GM18873 (cell line): ENCODE measurements around the gene TUSC2.
A peak's percentile ranks its signal among the peaks of the same experiment; 100 is the strongest.

Experiments
- ATAC-seq: cut with Tn5 transposase; IDR thresholded peaks from one replicate; pipeline ENCODE4 v1.9.1; 2021; ENCODE audit warnings: mild to moderate bottlenecking, moderate library complexity, moderate number of reproducible peaks; ENCODE audit not compliant: unreplicated experiment, low FRiP score

The TUSC2 gene

DNA sequence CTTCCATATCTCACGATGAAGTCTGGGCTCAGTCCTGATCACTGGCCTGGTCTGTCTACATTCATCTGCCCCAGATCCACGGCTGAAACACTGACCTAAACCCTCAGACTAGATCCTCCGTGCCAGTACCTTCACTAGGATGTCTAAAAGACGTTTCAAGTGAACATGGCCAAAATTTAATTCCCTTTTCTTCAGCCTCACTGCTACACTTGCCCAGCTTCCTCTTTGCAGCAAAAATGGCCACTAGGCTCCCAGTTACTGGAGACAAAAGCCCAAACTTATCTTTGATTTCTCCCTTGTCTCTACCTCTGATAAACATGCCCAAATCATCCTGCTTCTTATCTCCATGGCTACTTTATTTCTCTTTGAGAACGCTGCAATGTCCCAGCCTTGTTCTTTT lies 10.9 kb upstream of the TUSC2 start:
- ATAC-seq: no peak

DNA sequence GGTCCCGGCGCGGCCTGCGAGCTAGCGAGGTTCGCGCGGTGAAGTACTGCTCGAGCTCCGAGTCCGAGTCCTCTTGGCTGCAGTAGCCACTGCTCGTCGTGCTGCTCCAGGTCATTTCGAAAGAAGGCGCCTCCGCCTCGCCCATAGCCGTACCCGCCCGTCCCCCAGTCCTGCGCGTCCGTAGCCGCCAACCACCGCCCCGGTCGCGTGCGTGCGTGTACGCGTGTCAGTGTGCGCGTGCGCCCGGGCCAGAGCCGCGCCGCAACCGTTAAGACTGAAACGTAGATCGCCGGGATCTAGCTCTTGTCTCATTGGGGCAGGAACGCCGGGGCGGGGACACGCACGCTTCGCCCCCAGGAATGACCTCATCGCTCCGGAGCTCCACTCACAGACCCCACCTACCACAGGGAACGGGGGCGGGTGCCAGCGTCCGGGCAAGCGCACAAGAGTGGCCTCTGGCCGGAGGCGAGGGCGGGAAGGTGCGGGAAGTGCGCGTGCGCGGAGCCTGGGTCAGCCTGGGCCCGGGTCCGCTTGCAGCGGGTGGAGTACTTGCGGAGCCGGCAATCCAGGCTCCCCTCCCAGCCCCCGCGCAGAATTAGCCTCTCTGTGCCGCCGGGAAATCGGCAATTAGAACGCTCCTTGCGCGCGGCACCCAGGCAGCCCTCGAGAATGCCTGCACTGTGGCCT lies 9.3 kb upstream of the TUSC2 start:
- ATAC-seq: peak; percentile 75

DNA sequence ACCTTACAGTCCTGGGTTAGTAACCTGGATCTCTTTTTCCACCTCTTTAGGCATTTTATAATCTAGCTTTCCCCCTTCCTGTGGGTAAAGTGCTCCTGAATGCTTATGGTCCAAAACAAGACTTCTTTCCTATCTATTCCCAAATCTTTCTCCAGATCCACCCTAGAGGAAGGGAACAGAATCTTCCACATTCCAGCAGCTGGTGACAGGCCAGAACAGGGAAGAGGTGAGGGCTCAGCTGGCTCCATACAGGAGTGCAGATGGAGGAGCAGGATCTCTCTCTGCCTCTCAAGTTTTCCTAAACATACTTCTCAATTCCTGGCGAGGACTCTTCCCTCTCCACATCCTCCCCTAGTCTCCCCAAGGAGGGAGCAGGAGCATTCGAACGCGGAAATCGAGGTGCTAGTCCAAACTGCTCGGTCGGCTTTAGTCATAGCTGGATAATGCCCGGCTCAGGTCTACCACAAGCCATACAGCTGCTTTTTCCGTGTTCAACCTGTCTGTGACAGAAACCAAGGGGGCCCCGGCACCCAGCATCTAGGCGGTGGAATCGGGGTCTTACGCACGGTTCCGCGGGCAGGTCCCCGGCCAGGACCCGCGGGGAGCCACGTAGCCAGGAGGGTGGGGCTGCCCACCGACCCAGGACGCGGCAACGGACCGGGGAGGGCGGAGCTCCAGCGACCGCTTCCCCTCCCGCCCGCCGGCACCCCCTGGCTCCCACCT lies 8.6 kb upstream of the TUSC2 start:
- ATAC-seq: peak; percentile 24

DNA sequence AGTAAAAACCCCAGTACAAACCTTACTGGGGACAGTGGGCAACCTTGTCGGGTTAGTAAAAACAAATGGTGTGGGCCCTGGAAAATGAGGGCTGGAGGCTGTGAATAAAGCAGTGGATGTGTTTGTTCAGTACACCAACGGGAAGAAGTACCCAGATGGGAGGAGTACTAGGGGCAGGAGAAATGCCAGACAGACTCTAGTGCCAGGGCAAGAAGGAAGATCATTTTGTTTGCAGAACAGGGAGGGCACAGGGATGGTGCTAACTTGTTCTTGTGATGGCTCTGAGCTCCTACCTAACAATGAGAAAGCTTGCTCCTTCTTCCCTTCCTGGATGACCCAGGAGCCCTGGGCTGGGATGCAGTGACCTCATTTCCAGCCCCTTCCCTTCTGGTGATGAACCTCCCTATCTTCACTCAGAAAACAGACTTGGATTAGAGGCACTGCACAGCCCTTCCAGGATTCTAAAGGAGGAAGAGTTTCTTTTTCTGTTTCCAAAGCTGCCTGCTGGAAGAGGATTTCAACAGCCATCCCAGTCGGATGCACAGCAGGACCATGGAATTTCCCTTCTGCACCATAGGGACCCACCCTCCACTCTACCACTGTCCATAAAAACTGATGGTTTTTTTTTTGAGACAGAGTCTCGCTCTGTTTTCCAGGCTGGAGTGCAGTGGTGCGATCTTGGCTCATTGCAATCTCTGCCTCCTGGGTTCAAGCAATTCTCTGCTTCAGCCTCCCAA lies 6.5 kb upstream of the TUSC2 start:
- ATAC-seq: no peak

DNA sequence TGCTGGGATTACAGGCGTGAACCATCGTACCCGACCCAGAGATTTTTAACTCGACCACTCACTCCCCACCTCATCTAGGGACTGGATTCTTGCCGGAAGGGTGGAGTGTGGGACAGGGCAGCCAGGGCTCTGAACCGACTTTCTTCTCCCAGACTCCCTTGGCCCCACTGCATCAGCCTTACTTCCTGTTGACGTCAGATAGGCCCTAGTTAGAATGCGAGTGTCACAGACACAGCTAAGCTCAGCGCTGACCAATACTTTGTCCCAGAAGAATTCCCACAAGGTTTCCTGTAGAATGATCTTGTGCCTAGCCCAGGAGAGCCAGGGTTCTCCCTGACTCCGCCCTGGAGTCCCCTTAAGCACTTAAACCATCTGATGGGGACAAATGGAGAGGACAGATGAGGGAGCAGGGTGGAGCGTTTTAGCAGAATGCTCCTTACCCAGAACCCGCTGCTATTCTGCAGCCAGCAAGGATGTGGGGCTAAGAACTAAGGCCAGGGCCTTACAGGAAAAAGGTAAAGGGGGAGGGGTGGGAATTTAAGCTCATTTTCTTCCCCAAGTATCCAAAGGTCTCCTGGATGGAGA lies 5.8 kb upstream of the TUSC2 start:
- ATAC-seq: no peak

DNA sequence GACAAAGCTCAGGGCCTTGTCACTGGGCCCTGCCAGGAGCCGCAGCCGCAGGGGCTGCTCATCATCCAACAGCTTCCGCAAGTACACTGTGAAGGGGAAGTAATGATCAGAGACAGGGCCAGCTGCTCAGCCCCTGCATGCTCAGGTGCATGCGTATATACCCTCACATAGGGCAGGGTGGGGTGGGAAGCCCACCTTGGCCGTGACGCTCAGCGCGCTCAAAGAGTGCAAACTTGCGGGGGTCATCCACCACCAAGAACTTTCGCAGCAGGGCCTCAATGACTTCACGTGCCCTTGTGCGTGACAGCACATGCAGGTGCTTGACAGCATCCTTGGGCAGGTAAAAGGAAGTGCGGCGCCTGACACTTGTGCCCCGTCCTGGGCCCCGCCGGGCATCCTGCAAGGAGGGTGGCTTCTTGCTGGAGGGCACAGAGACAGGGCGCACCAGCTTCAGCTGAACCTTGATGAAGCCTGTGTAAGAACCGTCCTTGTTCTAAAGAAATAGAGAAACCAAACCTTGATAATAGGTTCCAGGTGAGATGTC lies 3.4 kb upstream of the TUSC2 start:
- ATAC-seq: no peak

DNA sequence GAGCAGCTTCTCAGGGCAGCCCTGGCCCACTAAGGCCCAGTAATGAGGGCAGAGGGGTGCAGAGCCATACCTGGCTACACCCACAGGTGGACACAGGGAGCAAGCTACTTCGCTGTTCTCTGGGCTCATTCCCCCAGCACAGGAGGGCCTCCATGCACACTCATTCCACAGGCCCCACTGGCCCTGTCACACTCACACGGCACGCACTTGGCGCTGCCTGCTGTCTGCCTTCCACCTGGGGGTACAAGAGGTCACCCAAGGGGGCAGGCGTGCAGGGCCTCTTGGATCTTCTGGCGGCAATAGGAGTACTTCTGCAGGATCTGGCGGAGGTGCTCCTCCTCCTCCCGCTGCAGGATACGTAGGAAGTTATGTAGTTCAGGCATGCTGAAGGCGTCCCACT lies 2.3 kb upstream of the TUSC2 start:
- ATAC-seq: no peak

DNA sequence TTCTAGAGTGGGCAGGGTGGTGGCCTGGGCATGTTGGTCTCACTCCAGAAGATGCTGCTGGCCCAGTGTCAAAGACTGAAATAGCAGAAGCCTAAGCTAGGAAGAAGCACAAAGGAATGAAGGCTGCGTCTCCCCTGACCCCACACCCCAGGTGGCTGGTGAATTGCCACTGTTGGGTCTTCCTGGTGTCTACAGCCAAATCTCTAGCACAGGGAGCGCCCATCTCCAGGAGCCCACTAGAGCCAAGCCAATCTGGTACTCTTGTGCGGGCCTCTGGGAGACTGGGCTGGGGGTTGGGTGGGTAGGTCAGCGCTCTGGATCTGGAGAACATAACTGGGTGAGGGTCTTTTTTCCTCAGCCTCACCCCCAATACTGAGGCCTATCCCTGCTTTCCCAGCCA lies 894 bp downstream of the TUSC2 start:
- no peak for ATAC-seq

DNA sequence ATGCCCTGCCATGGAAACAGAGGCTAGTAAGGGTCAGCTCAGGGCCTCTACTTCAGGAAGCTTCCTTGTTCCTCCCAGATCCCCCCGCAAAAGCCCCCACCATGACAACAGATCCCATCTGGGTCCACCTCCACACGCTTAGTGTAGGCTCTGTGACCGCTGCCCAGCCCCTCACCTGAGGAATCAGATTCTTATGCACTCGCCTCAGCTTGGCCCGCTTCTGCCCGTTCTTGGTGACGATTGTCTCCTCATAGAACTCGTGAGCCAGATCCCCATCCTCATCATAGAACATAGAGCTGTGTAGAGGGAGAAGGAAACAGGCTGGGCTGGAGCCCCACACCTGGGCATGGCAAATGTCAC lies 1.9 kb downstream of the TUSC2 start:
- ATAC-seq: no peak

DNA sequence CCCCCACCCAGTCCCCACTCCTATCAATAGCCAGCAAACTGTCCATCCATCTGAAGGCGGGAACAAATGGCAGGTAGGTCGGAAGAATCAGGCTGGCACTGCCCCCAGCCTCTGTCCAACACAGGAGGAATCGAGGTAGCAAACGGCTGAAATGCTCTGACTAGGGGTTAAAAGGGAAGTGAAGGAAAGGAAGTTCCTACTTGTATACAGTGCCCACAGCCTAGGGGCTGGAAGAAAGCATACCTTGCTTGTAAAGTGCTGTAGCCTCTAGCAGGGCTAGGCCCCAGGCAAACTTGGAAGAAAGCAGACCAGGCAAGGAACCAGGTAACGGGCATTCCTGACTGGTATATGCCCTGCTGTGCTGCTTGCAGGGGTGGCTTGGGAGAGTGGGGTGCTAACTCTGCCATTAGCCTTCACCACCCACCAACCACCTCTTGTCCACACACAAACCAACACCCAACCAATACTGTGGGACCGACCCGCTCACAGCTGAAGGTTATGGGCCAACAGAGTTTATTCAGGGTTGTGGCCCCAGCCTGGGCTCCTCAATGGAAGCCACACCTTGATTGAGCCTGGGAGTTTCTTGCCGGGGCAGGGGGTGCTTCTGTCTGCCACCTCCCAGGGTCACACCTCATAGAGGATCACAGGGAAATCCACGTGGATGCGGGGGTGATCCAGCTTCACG lies 2.4 kb downstream of the TUSC2 start:
- no peak for ATAC-seq

DNA sequence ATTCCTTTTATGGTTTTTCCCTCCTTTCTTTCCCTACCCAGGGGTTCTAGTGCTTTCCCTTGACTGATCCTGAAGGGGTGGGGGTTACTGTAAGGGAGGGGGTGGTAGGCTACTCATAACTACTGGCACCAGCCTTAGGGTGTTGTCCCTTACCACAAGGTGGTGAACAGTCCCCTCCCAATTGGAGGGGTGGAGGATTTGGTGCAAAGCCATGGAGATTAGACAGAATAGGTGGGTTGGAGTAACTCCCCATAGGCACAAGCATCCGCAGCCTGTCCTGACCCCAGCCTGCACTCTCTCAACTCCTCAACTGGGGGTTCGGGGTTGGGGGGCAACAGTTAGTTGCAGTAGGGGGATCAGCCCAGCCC lies 2.9 kb downstream of the TUSC2 start:
- no peak for ATAC-seq

DNA sequence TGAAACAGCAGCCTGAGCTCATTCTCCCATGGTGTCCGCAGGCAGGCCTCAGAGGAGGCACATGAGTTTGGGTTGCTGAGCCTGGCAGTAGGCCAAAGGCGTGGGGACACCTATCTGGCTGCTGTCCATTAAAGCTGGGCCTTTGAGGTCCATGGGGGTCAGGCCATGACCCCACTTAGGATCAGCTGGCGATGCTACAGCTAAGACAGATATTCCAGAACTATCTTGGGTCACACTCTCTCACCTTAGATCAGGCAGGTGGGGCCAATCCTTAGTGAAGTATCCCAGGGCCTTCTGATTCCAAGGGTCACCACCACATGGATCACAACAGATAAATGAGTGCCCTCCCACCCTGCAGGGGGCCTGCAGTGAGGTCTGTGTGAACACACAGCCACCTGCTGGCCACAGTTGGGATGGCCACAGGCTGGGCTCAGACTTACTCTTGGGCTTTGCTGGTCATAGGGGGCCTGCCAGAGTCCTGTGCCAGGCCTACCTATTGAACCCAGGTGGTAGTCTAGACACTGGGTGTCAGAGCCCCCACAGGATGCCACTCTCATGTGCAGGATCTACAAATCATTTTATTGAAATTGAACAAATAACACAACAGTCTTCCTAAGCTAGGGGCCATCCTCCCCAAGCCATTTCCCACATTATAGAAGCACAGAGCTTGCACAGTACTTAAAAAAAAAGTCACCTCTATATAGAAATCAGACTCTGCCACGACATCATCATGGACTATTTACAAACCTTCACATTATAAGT lies 3.5 kb downstream of the TUSC2 start:
- ATAC-seq: no peak

DNA sequence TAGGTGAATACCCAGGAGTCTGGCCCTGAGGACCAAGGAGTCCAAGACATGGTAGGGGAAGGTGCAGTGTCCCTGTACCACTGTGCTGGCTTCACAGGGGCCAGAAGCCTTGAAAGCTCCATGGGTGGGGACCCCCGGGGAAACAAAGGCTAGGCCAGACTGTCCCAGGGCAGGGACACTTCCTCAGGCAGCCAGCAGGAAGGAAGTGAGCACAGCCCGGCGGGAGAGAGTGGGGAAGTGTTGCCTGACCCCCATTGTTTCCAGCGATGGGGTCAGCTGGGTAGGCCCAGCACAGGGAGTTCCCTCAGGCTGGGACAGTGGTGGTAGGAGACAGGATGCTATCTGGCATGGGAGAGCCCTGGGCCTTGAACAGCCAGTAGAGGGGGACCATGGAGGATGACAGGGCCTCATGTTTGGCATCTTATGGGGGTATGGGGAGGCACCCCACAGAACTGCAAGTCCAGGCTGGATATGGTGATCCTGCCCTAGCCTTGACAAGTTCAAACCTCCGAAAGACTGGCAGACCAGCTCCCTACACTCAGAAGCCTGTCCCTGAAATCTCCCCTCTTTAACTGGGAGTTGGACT lies 4.3 kb downstream of the TUSC2 start:
- ATAC-seq: no peak

DNA sequence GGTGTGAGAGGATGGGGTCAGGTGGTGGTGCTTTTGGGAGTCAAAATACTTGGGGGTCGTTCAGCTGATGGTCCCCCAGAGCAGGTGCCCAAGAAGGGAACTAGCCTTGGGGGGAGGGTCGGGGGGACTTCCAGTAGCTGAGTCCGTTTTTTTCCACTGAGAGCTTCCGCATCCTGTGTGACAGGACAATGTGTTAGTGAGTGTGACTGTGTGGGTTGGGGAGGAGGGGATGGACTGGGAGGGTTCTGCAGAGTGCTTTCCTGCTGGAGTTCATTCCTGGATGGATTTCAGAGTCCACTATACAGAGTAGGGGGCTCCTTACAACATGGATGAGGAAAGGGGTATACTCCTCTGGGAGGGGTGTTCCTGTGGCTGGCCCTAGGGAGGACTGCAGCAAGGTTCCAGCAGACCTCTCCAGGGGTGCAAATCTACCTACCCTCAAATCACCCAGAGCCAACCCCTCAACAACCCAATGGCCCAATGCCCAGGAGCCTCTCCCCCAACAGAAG lies 4.9 kb downstream of the TUSC2 start:
- no peak for ATAC-seq

DNA sequence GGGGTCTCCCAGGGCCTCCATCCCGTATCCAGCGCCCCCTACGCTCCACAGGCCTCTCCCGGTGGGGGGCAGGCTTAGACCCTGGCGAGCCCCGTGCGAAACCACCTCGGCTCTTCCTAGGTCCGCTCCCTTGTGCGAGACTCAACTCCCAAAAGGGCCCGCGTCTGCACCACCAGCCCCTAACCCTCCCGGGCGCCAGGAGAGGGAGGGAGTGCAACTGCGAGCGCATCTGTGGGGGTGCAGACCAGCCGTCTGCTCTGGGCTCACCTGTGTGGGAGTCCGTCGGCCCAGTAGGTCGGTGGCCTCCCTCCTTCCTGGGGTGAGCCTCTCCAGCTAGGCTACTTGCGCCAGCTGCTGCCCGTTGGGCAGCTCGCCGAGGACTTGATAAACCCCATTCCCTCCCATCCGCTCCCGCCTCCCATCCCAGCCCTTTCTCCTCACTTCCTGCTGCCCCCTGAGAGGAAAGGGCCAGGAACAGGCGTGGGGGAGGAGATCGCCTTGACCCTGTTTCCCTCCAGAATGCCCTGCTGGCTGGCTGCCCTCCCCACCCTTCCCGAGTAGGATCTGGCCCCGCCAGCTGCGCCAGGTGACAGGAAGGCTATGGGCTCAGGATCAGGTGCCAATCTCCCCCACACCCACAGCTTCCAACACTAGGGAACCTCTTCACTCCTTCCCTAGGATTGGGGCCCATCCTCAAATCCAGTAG lies 5.5 kb downstream of the TUSC2 start, which contains the start of gene HYAL2:
Gene HYAL2, minus strand, starts transcription at position 360 of the 706 bp plus-strand sequence. CDS start 2,256 bp downstream, outside the sequence.
- no peak for ATAC-seq

DNA sequence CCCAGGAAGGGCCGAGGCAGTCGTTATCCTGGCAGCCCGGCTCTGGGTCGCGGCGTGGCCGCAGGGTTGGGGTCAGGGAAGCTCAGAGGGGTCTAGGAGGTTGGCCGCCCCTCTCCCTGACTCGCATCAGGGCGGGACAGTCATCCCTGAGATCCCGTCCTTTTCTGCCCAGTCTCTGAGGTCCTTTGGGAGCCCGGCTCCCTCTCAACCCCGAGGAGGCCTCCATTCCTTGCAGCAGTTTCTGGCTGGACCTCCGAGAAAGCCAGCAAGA lies 6.0 kb downstream of the TUSC2 start:
- ATAC-seq: no peak

DNA sequence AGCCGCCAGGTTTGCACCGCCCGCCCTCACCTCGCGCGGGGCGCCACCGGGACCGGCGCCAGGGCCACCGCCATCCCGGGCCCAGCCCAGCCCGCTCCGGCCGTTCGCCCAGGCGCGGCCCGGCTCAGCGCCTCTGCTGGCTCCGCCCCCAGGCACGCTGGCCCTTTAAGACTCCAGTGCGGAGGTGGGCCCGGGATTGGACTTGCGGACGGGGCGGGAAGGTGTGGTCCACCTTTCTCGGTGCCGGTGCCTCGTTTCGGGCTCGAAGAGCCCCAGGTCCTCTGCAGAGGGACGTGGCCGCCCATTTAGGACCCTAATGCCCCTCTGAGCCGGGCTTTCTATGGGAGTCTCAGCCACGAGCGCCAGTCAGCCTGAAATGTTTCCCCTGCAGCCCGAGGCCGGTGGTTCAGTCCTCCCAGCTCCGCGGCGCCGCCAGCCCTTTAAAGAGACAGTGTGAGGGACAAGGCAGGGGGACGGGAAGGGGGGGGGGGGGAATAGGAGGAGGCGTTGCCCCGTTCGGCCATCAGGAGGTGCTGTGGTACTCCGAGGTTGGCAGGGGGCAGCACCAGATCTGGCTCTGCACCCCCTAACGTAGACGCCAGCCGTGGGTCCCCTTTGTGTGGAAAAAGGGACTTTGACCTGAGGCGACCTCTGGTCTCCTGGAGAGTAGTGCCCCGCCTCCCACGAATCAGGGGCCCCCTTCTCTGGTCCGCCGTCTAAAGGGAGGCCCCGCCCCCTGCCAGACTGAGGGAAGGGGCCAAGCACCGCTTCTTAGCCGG lies 6.5 kb downstream of the TUSC2 start:
- ATAC-seq: peak; percentile 61

DNA sequence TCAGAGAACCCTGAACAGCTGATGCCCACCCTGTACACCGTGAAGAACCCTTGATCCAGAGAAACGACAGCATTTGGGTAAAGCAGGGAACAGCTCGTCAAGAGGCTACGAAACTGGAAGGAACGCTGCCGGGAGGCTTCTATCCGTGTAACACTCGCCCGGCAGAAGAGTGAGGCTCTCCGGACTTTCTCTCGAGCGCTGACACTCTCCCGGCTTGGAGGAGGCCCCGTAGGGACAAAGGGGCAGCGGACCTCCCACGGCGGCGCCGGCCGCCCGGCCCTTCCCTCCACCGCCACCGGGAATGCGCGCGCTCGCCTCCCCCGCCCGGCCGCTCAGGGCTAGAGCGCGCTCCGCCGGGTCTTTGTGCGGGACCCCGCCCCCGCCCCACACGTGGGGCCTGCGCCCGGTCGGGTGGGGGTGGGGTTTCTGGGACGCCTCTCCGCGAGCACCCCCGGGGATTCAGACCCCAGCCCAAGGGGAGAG lies 7.1 kb downstream of the TUSC2 start:
- ATAC-seq: peak; percentile 29
